ENCODE results near the gene ZCCHC8.

DNA sequence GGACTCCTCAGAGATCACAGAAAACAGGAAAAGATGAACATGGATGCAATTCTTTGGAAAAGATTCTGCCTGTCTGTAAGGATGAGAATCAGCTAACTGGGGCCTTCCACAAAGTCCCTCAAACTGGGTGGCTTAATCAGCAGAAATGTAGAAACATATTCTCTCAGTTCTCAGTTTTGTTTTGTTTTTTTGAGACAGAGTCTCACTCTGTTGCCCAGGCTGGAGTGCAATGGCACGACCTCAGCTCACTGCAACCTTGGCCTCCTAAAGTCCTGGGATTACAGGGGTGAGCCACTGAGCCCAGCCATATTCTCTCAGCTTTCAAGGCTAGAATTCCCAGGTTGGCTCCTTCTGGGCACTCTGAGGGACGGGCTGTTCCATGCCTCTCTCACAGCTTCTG lies 40.1 kb downstream of the ZCCHC8 start:
- TF ChIP-seq, protein P1, sequence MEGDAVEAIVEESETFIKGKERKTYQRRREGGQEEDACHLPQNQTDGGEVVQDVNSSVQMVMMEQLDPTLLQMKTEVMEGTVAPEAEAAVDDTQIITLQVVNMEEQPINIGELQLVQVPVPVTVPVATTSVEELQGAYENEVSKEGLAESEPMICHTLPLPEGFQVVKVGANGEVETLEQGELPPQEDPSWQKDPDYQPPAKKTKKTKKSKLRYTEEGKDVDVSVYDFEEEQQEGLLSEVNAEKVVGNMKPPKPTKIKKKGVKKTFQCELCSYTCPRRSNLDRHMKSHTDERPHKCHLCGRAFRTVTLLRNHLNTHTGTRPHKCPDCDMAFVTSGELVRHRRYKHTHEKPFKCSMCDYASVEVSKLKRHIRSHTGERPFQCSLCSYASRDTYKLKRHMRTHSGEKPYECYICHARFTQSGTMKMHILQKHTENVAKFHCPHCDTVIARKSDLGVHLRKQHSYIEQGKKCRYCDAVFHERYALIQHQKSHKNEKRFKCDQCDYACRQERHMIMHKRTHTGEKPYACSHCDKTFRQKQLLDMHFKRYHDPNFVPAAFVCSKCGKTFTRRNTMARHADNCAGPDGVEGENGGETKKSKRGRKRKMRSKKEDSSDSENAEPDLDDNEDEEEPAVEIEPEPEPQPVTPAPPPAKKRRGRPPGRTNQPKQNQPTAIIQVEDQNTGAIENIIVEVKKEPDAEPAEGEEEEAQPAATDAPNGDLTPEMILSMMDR (IDR thresholded peaks at IDR 0.05 in 4 of 5, conservative IDR thresholded peaks at IDR 0.05 in 1 of 5), result no peak
- TF ChIP-seq POLR2A (IDR thresholded peaks at IDR 0.05), result no peak
